Loucy (cell line): ENCODE measurements around the gene RNF7.
"Not testable (repeated sequence)": the region's sequence is repeated elsewhere in the genome, so short reads cannot be mapped to it uniquely, and the experiment has no call there.

Experiments
- H2AFZ ChIP-seq: fragments of 200-600 bp; sonication (generic); 2 replicates; pipeline ENCODE4 v1.6.0; 2016; ENCODE audit warnings: antibody characterized with exemption, mild to moderate bottlenecking, low read length, moderate library complexity
- H3F3A ChIP-seq: fragments of 200-600 bp; 2 replicates; pipeline ENCODE4 v1.6.0; 2016; ENCODE audit warnings: antibody characterized with exemption, low read depth, mild to moderate bottlenecking
- H3K27me3 ChIP-seq: fragments of 200-600 bp; sonication (generic); 2 replicates; pipeline ENCODE4 v1.6.1; 2014; ENCODE audit warnings: low read length, mild to moderate bottlenecking; ENCODE audit not compliant: insufficient read depth, poor library complexity, severe bottlenecking
- H3K36me3 ChIP-seq: fragments of 200-600 bp; sonication (generic); 2 replicates; pipeline ENCODE4 v1.6.1; 2016; ENCODE audit warnings: low read length; ENCODE audit not compliant: insufficient read depth
- H3K4me1 ChIP-seq: fragments of 200-600 bp; sonication (generic); 2 replicates; pipeline ENCODE4 v1.5.1; 2014; ENCODE audit warnings: low read length, mild to moderate bottlenecking; ENCODE audit not compliant: insufficient read depth, poor library complexity, severe bottlenecking
- H3K4me2 ChIP-seq: fragments of 200-600 bp; sonication (generic); 2 replicates; pipeline ENCODE4 v1.6.0; 2014; ENCODE audit warnings: antibody characterized with exemption, low read length, low read depth, mild to moderate bottlenecking; ENCODE audit not compliant: poor library complexity, severe bottlenecking
- H3K4me3 ChIP-seq: fragments of 200-600 bp; sonication (generic); 2 replicates; pipeline ENCODE4 v1.5.1; 2014; ENCODE audit warnings: low read length, mild to moderate bottlenecking, mixed read lengths; ENCODE audit not compliant: poor library complexity, severe bottlenecking
- H3K79me2 ChIP-seq: fragments of 200-600 bp; sonication (generic); 2 replicates; pipeline ENCODE4 v1.6.1; 2014; ENCODE audit warnings: low read length; ENCODE audit not compliant: insufficient read depth
- H3K9ac ChIP-seq: fragments of 200-600 bp; sonication (generic); 2 replicates; pipeline ENCODE4 v1.6.0; 2014; ENCODE audit warnings: mild to moderate bottlenecking, low read depth, low read length, moderate library complexity; ENCODE audit not compliant: poor library complexity, severe bottlenecking
- H3K9me2 ChIP-seq: fragments of 200-600 bp; sonication (generic); replicated peaks from 2 replicates; pipeline ENCODE4 v1.6.1; 2016; ENCODE audit warnings: low read depth, low read length, mixed read lengths
- H3K9me3 ChIP-seq: fragments of 200-600 bp; sonication (generic); 2 replicates; pipeline ENCODE4 v1.6.1; 2014; ENCODE audit warnings: mild to moderate bottlenecking, antibody characterized with exemption, low read length, low read depth; ENCODE audit not compliant: insufficient read depth
- H4K20me1 ChIP-seq: fragments of 200-600 bp; sonication (generic); 2 replicates; pipeline ENCODE4 v1.6.0; 2014; ENCODE audit warnings: antibody characterized with exemption, low read length, mild to moderate bottlenecking; ENCODE audit not compliant: insufficient read depth, poor library complexity, severe bottlenecking
- CTCF ChIP-seq: fragments of 200-600 bp; sonication (generic); conservative IDR thresholded peaks from 2 replicates; pipeline ENCODE4 v1.5.1; 2014; ENCODE audit warnings: mild to moderate bottlenecking, antibody characterized with exemption, low read length
- EZH2phosphoT487 ChIP-seq: fragments of 200-600 bp; IDR thresholded peaks from 2 replicates; pipeline ENCODE4 v1.6.1; 2018; ENCODE audit warnings: antibody characterized with exemption, mild to moderate bottlenecking, moderate library complexity, borderline replicate concordance

RNF7 gene

GRCh38 chr3:141738022-141738890, at the start of gene RNF7:
TSS of gene RNF7 (plus strand) at chr3:141738298. CDS start at chr3:141738342, 44 bp downstream.
- H3K27me3 ChIP-seq = no peaks in the 10 kb centered on the region
- H3K4me1 ChIP-seq = peaks cover 38% of the 10 kb centered on the region
- peak within 1 kb of the TSS; percentile 98 for H2AFZ ChIP-seq
- TF ChIP-seq EZH2phosphoT487 (no peak), CTCF (peak; percentile 74)
- no peaks in the 10 kb centered on the region for H3K9me3 ChIP-seq
- peak within 1 kb of the TSS; percentile 92 for H3K9ac ChIP-seq
- H3K9me2 ChIP-seq = no peaks in the 10 kb centered on the region
- peaks cover 35% of the 10 kb centered on the region for H4K20me1 ChIP-seq
- no peaks in the 10 kb centered on the region for H3K36me3 ChIP-seq
- H3K4me2 ChIP-seq = peak within 1 kb of the TSS; percentile 85
- H3K79me2 ChIP-seq = peaks cover 50% of the 10 kb centered on the region
- peak within 1 kb of the TSS; percentile 93 for H3K4me3 ChIP-seq
- H3F3A ChIP-seq = no peaks in the 10 kb centered on the region

GRCh38 chr3:141690431-141691072, 47.5 kb upstream of the RNF7 start:
- no peak for TF ChIP-seq CTCF
- TF ChIP-seq EZH2phosphoT487 = no peak
- Histone ChIP-seq H3K4me2 (no peak overlapping the region), H3K4me1 (peaks cover 9% of the 10 kb centered on the region)

GRCh38 chr3:141691471-141691870, 46.6 kb upstream of the RNF7 start:
- not testable (repeated sequence) for H2AFZ ChIP-seq, H3K4me2 ChIP-seq, H3K9me3 ChIP-seq, H3K4me3 ChIP-seq, H3K4me1 ChIP-seq, H3F3A ChIP-seq, H3K9me2 ChIP-seq, H3K79me2 ChIP-seq, H4K20me1 ChIP-seq, H3K9ac ChIP-seq, H3K36me3 ChIP-seq, H3K27me3 ChIP-seq

More at GRCh38 chr3:141690431-141691072, 47.5 kb upstream of the RNF7 start:
- no peak overlapping the region for H2AFZ ChIP-seq
- H3K36me3 ChIP-seq = no peaks in the 10 kb centered on the region
- no peaks in the 10 kb centered on the region for H3K9me2 ChIP-seq
- no peaks in the 10 kb centered on the region for H3F3A ChIP-seq
- no peaks in the 10 kb centered on the region for H4K20me1 ChIP-seq
- no peak overlapping the region for H3K4me3 ChIP-seq
- no peaks in the 10 kb centered on the region for H3K27me3 ChIP-seq
- H3K9ac ChIP-seq = no peak overlapping the region
- no peaks in the 10 kb centered on the region for H3K79me2 ChIP-seq
- H3K9me3 ChIP-seq = no peaks in the 10 kb centered on the region

- not testable (repeated sequence) for H3K4me2 ChIP-seq, H3K79me2 ChIP-seq, H4K20me1 ChIP-seq, H3F3A ChIP-seq, H3K4me1 ChIP-seq, H3K27me3 ChIP-seq, H3K9me2 ChIP-seq, H3K9ac ChIP-seq, H3K4me3 ChIP-seq, H3K36me3 ChIP-seq, H3K9me3 ChIP-seq, H2AFZ ChIP-seq
Measured at GRCh38 chr3:141692973-141693372, 45.1 kb upstream of the RNF7 start.
